Renal pelvis (tissue), 4 donors: ENCODE data around the gene ALMS1. TPM values are rescaled to one million over a fixed set of nuclear protein-coding genes. Genes with fewer than 3 reads are reported as not detected.
"Not testable (repeated sequence)": the region's sequence is repeated elsewhere in the genome, so short reads cannot be mapped to it uniquely, and the experiment has no call there.

ENCODE experiments used
- DNase-seq: peaks from one replicate; pipeline ENCODE4 v3.0.0-alpha.2; 2013
- polyA plus RNA-seq, 3 donors: library from polyadenylated mRNA; unstranded; fragments of 120-200 nt; gene quantifications; one replicate each; pipeline ENCODE4 v1.2.1, GENCODE V29; 2013; ENCODE audit not compliant: insufficient read length in 3 of 3

ALMS1 gene
- polyA plus RNA-seq, 3 donors: 37.4 to 44.3 (median 41.1) TPM

GRCh38 chr2:73614105-73614504 lies 228.5 kb downstream of the ALMS1 start:
- no peak for DNase-seq

DNA sequence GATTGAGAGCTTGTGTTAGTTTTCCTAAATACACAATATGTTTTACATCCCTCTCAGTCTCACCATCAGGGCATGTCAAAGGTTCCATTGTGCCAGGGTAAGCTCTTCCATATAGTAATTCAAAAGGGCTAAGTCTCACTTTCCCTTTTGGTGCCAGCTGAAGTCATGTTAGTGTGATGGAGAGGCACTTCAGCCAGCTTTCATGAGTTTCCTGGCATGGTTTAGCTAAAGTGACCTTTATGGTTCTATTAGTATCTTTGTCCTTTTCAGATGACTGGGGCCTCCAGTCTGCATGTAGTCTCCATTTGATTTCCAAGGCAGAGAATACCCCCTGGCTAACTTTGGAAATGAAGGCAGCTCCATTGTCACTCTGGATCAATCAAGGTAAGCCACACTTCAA lies 229.4 kb downstream of the ALMS1 start:
- DNase-seq: no peak

DNA sequence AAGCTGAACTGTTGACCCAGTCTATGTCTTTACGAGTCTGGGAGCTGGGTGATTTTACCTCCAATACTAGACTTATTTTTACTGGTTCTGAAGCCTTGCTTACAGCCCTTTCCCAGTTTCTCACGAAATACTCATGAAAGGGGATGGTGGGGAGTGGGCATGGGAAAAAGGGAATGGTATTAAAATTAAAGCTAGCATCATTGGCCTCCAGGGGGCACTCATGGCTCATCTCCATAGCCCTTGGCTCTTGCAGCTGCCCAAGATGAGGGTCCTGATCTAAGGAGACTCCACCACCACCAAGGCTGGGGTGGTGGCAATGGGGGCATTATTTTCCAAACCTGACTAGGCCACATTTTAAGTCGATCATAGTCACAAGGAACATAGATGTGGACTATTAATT lies 234.3 kb downstream of the ALMS1 start:
- not testable (repeated sequence) for DNase-seq

GRCh38 chr2:73624036-73624435 lies 238.4 kb downstream of the ALMS1 start:
- DNase-seq: not testable (repeated sequence)

DNA sequence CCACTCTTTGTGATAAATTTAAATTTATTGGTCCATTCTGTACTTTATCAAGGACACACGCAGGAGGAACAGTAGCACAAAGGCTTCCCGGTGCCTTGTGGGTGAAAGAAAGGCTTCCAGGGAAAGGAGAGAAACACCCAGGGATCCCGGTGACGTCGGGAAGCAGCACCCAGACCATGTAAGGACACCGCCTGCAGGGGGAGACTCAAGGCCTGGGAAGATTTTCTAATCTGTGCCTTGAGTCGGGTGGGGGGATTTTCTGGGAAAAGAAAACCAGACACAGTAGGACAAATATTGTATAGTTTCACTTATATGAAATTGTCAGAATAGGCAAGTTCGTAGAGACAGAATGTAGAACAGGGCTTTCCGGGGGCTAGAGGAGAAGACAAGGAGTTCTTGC lies 239.0 kb downstream of the ALMS1 start:
- DNase-seq: not testable (repeated sequence)

- not testable (repeated sequence) for DNase-seq
Measured at GRCh38 chr2:73626237-73626636, 240.6 kb downstream of the ALMS1 start.

GRCh38 chr2:73628493-73628892 lies 242.9 kb downstream of the ALMS1 start:
- DNase-seq: not testable (repeated sequence)

GRCh38 chr2:73630662-73631266 lies 245.1 kb downstream of the ALMS1 start:
- DNase-seq: not testable (repeated sequence)

- DNase-seq: not testable (repeated sequence)
Measured at GRCh38 chr2:73636977-73637376, 251.3 kb downstream of the ALMS1 start.

- no peak for DNase-seq
Measured at GRCh38 chr2:73638429-73638828, 252.8 kb downstream of the ALMS1 start.

DNA sequence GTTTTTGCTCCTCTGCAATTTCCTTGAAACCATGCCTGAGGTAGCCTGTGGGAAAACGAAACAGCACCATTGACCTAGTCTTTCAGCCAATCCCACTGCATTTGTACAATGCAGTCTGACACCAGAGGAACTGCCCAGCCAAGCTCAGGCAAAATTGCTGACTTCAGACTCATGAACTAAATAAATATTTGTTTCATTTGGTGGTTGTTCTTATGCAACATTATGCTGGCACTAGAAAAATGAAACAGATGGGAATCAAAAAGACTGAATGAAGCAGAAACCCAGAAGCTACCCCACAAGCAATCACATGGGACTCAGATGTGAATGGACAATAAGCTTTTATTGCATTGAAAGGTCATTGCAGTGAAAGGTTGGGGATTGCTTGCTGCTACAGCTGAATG lies 254.9 kb downstream of the ALMS1 start:
- DNase-seq: no peak

- DNase-seq: no peak
Measured at GRCh38 chr2:73640946-73641766, 255.5 kb downstream of the ALMS1 start.

GRCh38 chr2:73641767-73642062 lies 256.1 kb downstream of the ALMS1 start:
- DNase-seq: no peak

DNA sequence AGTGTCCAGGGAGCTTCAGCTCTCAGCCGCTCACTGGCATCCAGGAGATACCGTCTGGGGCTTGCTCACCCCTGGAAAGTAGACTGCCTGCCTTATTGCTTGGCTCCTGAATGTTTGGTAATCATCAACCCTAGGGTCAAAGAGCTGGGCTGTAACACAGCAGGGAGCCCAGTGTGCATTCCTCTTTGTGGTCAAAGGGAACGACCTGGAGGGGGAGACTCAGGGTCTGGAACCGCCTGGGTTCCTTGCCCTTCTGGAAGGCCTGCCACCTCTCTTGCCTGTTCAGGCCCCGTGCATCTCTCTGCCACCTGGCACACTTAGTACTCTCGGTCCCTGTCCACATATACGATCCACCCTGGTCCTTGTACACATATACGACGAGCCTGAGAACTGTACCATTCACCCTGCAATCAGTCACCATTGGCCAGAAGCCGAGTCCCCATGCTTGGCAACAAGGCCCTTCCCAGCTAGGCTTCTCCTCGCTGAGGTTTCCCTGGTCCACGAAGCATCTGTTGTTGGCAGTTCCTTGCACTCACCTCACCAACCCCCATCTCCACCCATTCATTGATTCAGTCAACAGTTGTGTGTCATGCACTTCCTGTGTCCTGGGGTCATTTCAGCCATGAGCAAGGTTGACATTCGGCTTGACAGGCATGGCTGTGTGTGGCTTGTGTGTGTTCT lies 256.8 kb downstream of the ALMS1 start, which contains the start of gene NAT8:
Gene NAT8 (minus strand): TSS at position 85 of the 681 bp plus-strand sequence. CDS start 794 bp downstream, outside the sequence.
- DNase-seq: no peak

DNA sequence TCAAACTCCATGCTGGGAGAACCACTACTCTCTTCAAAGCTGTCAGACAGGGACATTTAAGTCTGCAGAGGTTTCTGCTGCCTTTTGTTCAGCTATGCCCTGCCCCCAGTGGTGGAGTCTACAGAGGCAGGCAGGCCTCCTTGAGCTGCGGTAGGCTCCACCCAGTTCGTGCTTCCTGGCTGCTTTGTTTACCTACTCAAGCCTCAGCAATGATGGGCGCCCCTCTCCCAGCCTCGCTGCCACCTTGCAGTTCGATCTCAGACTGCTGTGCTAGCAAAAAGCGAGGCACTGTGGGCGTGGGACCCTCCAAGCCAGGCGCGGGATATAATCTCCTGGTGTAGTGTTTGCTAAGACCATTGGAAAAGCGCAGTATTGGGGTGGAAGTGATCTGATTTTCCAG lies 262.1 kb downstream of the ALMS1 start:
- not testable (repeated sequence) for DNase-seq

DNA sequence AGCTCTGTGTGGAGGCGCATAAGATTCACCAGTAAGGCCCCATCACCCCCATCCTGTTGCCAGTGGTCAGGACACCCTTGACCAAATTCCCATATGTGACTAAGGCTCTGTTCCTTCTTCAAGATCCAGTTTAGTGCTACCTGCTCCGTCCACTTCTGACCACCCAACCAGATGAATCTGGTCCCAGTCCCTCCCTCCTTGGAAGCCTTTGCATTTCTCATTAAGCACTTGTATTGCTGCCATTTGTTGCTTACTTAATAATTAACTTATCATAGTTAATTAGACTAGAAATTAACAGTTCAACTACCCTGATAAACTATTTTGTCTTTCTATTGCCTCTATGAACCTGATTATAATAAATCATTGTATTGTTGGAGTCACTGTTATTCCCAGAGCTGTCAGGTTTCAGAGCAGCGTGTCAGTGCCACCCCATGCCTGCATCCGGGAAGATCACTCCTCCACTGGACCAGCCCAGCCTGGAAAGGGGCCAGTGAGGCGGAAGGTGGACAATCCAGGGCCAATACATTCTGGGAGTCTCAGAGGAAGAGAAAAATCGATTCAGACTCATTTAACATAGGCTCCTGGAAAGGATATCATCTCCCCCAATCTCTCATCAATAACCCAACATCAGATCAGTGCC lies 266.1 kb downstream of the ALMS1 start:
- DNase-seq: no peak

- DNase-seq: no peak
Measured at GRCh38 chr2:73652348-73652747, 266.7 kb downstream of the ALMS1 start.

DNA sequence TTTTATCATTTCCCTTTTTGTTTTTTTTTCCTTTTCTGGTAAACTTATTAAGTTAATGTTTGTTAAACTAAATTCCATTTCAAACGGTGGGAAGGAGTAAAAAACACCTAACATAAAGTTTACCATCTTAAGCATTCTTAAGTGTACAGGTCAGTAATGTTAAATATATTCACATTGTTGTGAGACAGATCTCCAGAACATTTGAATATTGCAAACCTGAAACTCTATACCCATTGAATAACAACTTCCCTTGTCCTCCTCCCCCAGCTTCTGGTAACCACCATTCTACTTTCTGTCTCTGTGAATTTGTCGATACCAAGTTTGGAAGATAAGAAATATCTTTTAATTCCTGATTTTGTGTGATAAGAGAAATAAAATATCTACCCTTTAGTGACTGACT lies 268.5 kb downstream of the ALMS1 start:
- DNase-seq: no peak
